WTC11 (cell line): ENCODE data around the gene TMEM151A.

Experiments used
- CBFB ChIP-seq: sonication (generic); formaldehyde crosslinking; IDR thresholded peaks from 2 replicates; pipeline ENCODE4 v1.8.1; 2022; ENCODE audit warnings: mild to moderate bottlenecking, low read depth, missing genetic modification reagents
- CREB1 ChIP-seq: sonication (generic); formaldehyde crosslinking; IDR thresholded peaks from 2 replicates; pipeline ENCODE4 v1.8.0; 2023; ENCODE audit warnings: mild to moderate bottlenecking, missing genetic modification reagents
- ESRRA ChIP-seq: sonication (generic); formaldehyde crosslinking; IDR thresholded peaks from 2 replicates; pipeline ENCODE4 v1.8.1; 2022; ENCODE audit warnings: mild to moderate bottlenecking, missing genetic modification reagents, borderline replicate concordance
- FOXK1 ChIP-seq: sonication (generic); formaldehyde crosslinking; IDR thresholded peaks from 2 replicates; pipeline ENCODE4 v1.8.0; 2022; ENCODE audit warnings: mild to moderate bottlenecking, moderate library complexity, missing genetic modification reagents
- JUN ChIP-seq: sonication (generic); formaldehyde crosslinking; IDR thresholded peaks from 2 replicates; pipeline ENCODE4 v1.8.0; 2023; ENCODE audit warnings: mild to moderate bottlenecking, missing genetic modification reagents
- TCF7 ChIP-seq: sonication (generic); formaldehyde crosslinking; IDR thresholded peaks from 2 replicates; pipeline ENCODE4 v1.8.0; 2022; ENCODE audit warnings: mild to moderate bottlenecking, low read depth, missing genetic modification reagents, moderate library complexity
- ZNF138 ChIP-seq: sonication (generic); formaldehyde crosslinking; conservative IDR thresholded peaks from 2 replicates; pipeline ENCODE4 v1.8.1; 2022; ENCODE audit warnings: mild to moderate bottlenecking, moderate library complexity, missing genetic modification reagents
- ZNF263 ChIP-seq: sonication (generic); formaldehyde crosslinking; IDR thresholded peaks from 2 replicates; pipeline ENCODE4 v1.8.1; 2022; ENCODE audit warnings: low read depth, mild to moderate bottlenecking, moderate library complexity, missing genetic modification reagents
- ZNF416 ChIP-seq: fragments of 250-450 bp; sonication (Bioruptor Pico); IDR thresholded peaks from 2 replicates; pipeline ENCODE4 v1.9.0; 2021; ENCODE audit warnings: mild to moderate bottlenecking, inconsistent platforms
- ZNF423 ChIP-seq: fragments of 250-450 bp; sonication (Bioruptor Pico); IDR thresholded peaks from 2 replicates; pipeline ENCODE4 v2.1.2; 2022; ENCODE audit warnings: mild to moderate bottlenecking, moderate library complexity
- TF ChIP-seq, protein P1 (sequence below): sonication (generic); formaldehyde crosslinking; conservative IDR thresholded peaks from 2 replicates; pipeline ENCODE4 v1.8.1; 2022; ENCODE audit warnings: mild to moderate bottlenecking, missing genetic modification reagents
- TF ChIP-seq, protein P2 (sequence below): fragments of 200-600 bp; IDR thresholded peaks from 2 replicates; pipeline ENCODE4 v1.8.0; 2022; ENCODE audit warnings: antibody characterized with exemption
- TF ChIP-seq, protein P3 (sequence below): sonication (generic); formaldehyde crosslinking; conservative IDR thresholded peaks from 2 replicates; pipeline ENCODE4 v1.8.1; 2023; ENCODE audit warnings: mild to moderate bottlenecking, low read depth, missing genetic modification reagents, moderate library complexity
- TF ChIP-seq, protein P4 (sequence below): sonication (generic); formaldehyde crosslinking; IDR thresholded peaks from 2 replicates; pipeline ENCODE4 v1.8.1; 2023; ENCODE audit warnings: mild to moderate bottlenecking, missing genetic modification reagents, borderline replicate concordance

DNA sequence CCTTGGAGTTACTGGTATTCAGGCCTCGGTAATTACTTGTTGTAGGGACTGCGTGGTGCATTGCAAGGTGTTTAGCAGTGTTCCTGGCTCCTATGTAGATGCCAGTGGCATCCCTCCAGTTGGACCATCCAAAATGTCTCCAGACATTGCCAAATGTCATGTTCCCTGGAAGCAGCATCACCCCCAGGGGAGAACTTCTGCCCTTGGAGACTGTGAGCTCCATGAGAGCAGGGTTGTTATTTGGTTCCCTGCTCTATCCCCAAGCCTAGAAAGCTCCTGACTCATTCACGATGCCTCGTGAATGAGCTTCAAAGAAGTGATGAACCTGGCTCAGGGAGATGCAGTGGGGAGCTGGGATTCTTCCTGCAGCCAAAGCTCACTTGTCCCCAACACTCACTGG is 29.9 kb downstream of the TMEM151A start:
- TF ChIP-seq CBFB (CRISPR knock-in tag) (no peak), ZNF423 (CRISPR knock-in tag) (no peak), TCF7 (no peak), ZNF138 (no peak), JUN (CRISPR knock-in tag) (no peak), ZNF263 (no peak), FOXK1 (CRISPR knock-in tag) (no peak), CREB1 (CRISPR knock-in tag) (no peak), ZNF416 (CRISPR knock-in tag) (no peak), ESRRA (CRISPR knock-in tag) (no peak)
- TF ChIP-seq, protein P1, sequence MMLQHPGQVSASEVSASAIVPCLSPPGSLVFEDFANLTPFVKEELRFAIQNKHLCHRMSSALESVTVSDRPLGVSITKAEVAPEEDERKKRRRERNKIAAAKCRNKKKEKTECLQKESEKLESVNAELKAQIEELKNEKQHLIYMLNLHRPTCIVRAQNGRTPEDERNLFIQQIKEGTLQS, result no peak
- TF ChIP-seq, protein P2, sequence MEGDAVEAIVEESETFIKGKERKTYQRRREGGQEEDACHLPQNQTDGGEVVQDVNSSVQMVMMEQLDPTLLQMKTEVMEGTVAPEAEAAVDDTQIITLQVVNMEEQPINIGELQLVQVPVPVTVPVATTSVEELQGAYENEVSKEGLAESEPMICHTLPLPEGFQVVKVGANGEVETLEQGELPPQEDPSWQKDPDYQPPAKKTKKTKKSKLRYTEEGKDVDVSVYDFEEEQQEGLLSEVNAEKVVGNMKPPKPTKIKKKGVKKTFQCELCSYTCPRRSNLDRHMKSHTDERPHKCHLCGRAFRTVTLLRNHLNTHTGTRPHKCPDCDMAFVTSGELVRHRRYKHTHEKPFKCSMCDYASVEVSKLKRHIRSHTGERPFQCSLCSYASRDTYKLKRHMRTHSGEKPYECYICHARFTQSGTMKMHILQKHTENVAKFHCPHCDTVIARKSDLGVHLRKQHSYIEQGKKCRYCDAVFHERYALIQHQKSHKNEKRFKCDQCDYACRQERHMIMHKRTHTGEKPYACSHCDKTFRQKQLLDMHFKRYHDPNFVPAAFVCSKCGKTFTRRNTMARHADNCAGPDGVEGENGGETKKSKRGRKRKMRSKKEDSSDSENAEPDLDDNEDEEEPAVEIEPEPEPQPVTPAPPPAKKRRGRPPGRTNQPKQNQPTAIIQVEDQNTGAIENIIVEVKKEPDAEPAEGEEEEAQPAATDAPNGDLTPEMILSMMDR, result no peak
- TF ChIP-seq, protein P3, sequence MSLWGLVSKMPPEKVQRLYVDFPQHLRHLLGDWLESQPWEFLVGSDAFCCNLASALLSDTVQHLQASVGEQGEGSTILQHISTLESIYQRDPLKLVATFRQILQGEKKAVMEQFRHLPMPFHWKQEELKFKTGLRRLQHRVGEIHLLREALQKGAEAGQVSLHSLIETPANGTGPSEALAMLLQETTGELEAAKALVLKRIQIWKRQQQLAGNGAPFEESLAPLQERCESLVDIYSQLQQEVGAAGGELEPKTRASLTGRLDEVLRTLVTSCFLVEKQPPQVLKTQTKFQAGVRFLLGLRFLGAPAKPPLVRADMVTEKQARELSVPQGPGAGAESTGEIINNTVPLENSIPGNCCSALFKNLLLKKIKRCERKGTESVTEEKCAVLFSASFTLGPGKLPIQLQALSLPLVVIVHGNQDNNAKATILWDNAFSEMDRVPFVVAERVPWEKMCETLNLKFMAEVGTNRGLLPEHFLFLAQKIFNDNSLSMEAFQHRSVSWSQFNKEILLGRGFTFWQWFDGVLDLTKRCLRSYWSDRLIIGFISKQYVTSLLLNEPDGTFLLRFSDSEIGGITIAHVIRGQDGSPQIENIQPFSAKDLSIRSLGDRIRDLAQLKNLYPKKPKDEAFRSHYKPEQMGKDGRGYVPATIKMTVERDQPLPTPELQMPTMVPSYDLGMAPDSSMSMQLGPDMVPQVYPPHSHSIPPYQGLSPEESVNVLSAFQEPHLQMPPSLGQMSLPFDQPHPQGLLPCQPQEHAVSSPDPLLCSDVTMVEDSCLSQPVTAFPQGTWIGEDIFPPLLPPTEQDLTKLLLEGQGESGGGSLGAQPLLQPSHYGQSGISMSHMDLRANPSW (CRISPR knock-in tag), result no peak
- TF ChIP-seq, protein P4, sequence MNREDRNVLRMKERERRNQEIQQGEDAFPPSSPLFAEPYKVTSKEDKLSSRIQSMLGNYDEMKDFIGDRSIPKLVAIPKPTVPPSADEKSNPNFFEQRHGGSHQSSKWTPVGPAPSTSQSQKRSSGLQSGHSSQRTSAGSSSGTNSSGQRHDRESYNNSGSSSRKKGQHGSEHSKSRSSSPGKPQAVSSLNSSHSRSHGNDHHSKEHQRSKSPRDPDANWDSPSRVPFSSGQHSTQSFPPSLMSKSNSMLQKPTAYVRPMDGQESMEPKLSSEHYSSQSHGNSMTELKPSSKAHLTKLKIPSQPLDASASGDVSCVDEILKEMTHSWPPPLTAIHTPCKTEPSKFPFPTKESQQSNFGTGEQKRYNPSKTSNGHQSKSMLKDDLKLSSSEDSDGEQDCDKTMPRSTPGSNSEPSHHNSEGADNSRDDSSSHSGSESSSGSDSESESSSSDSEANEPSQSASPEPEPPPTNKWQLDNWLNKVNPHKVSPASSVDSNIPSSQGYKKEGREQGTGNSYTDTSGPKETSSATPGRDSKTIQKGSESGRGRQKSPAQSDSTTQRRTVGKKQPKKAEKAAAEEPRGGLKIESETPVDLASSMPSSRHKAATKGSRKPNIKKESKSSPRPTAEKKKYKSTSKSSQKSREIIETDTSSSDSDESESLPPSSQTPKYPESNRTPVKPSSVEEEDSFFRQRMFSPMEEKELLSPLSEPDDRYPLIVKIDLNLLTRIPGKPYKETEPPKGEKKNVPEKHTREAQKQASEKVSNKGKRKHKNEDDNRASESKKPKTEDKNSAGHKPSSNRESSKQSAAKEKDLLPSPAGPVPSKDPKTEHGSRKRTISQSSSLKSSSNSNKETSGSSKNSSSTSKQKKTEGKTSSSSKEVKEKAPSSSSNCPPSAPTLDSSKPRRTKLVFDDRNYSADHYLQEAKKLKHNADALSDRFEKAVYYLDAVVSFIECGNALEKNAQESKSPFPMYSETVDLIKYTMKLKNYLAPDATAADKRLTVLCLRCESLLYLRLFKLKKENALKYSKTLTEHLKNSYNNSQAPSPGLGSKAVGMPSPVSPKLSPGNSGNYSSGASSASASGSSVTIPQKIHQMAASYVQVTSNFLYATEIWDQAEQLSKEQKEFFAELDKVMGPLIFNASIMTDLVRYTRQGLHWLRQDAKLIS, result no peak
